NB4 (cell line): ENCODE measurements around the gene CD300C.

Experiments
- MYC ChIP-seq: IDR thresholded peaks from 2 replicates; pipeline ENCODE4 v1.6.1; 2011; ENCODE audit warnings: low read depth, low read length
- POLR2A ChIP-seq: IDR thresholded peaks from 2 replicates; pipeline ENCODE4 v1.6.1; 2011; ENCODE audit warnings: mild to moderate bottlenecking; ENCODE audit not compliant: insufficient read length; ENCODE audit errors: extremely low read depth
- TF ChIP-seq, protein P1 (sequence below): IDR thresholded peaks from one replicate; pipeline ENCODE4 v1.5.1; 2012; ENCODE audit warnings: low read depth, low read length

GRCh38 chr17:74558882-74559519 is 13.1 kb upstream of the CD300C start:
- TF ChIP-seq, protein P1, sequence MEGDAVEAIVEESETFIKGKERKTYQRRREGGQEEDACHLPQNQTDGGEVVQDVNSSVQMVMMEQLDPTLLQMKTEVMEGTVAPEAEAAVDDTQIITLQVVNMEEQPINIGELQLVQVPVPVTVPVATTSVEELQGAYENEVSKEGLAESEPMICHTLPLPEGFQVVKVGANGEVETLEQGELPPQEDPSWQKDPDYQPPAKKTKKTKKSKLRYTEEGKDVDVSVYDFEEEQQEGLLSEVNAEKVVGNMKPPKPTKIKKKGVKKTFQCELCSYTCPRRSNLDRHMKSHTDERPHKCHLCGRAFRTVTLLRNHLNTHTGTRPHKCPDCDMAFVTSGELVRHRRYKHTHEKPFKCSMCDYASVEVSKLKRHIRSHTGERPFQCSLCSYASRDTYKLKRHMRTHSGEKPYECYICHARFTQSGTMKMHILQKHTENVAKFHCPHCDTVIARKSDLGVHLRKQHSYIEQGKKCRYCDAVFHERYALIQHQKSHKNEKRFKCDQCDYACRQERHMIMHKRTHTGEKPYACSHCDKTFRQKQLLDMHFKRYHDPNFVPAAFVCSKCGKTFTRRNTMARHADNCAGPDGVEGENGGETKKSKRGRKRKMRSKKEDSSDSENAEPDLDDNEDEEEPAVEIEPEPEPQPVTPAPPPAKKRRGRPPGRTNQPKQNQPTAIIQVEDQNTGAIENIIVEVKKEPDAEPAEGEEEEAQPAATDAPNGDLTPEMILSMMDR: no peak
- TF ChIP-seq POLR2A: no peak
- no peak for TF ChIP-seq MYC
